Dermis blood vessel endothelial cell (primary cell): ENCODE results near the gene ASTN2. TPM values are rescaled to one million over a fixed set of nuclear protein-coding genes. Genes with fewer than 3 reads are reported as not detected.

Source experiments
- DNase-seq: peaks from one replicate; pipeline ENCODE4 v3.0.0; 2010
- total RNA-seq: library from RNA; depleted of rRNA; stranded (reverse); fragments of >200 nt; gene quantifications from 2 replicates; pipeline ENCODE4 v1.2.3, GENCODE V29; 2014

ASTN2 gene
- total RNA-seq, 1 donor from 2014 or later = 1.9 TPM

GRCh38 chr9:117239428-117239827 is 175.4 kb downstream of the ASTN2 start:
- DNase-seq = no peak

GRCh38 chr9:117234103-117234502 is 180.8 kb downstream of the ASTN2 start:
- no peak for DNase-seq

GRCh38 chr9:117233016-117233415 is 181.8 kb downstream of the ASTN2 start:
- no peak for DNase-seq

- DNase-seq = no peak
These were observed 182.6 kb downstream of the ASTN2 start for GRCh38 chr9:117232281-117232680.

GRCh38 chr9:117231012-117231411 is 183.8 kb downstream of the ASTN2 start:
- DNase-seq = no peak

GRCh38 chr9:117224695-117225094 is 190.2 kb downstream of the ASTN2 start:
- DNase-seq = no peak

GRCh38 chr9:117218951-117219350 is 195.9 kb downstream of the ASTN2 start:
- DNase-seq = no peak

GRCh38 chr9:117214416-117214815 is 200.4 kb downstream of the ASTN2 start:
- DNase-seq = no peak

- DNase-seq = no peak
These were observed 203.6 kb downstream of the ASTN2 start for GRCh38 chr9:117211280-117211679.

- DNase-seq = no peak
These were observed 209.1 kb downstream of the ASTN2 start for GRCh38 chr9:117205806-117206205.

- DNase-seq = no peak
These were observed 209.9 kb downstream of the ASTN2 start for GRCh38 chr9:117204971-117205370.

- DNase-seq = no peak
These were observed 223.2 kb downstream of the ASTN2 start for GRCh38 chr9:117191504-117192261.

GRCh38 chr9:117189121-117189520 is 225.7 kb downstream of the ASTN2 start:
- no peak for DNase-seq

GRCh38 chr9:117188394-117188793 is 226.5 kb downstream of the ASTN2 start:
- no peak for DNase-seq

GRCh38 chr9:117187498-117187897 is 227.4 kb downstream of the ASTN2 start:
- no peak for DNase-seq

- no peak for DNase-seq
These were observed 230.7 kb downstream of the ASTN2 start for GRCh38 chr9:117184173-117184572.

- no peak for DNase-seq
These were observed 232.8 kb downstream of the ASTN2 start for GRCh38 chr9:117182046-117182445.

GRCh38 chr9:117180896-117181445 is 233.9 kb downstream of the ASTN2 start:
- no peak for DNase-seq

GRCh38 chr9:117178596-117179375 is 236.1 kb downstream of the ASTN2 start:
- DNase-seq = no peak

- no peak for DNase-seq
These were observed 244.3 kb downstream of the ASTN2 start for GRCh38 chr9:117170567-117170966.

GRCh38 chr9:117169089-117169621 is 245.7 kb downstream of the ASTN2 start:
- no peak for DNase-seq

- no peak for DNase-seq
These were observed 250.3 kb downstream of the ASTN2 start for GRCh38 chr9:117164512-117164911.

GRCh38 chr9:117160254-117160653 is 254.6 kb downstream of the ASTN2 start:
- DNase-seq = no peak
